CD4-positive, alpha-beta T cell treated with Interleukin-2 at 100 ng/mL for 4 hours (primary cell): ENCODE results near the gene MAG.

ENCODE experiments used
- DNase-seq: peaks from one replicate; pipeline ENCODE4 v3.0.0-alpha.2; 2020; ENCODE audit warnings: low spot score

MAG gene

GRCh38 chr19:35318679-35319448 is 26.9 kb downstream of the MAG start:
- DNase-seq = no peak

- DNase-seq = no peak
These were observed 28.2 kb downstream of the MAG start for GRCh38 chr19:35320065-35320713.

- no peak for DNase-seq
These were observed 29.3 kb downstream of the MAG start for GRCh38 chr19:35321291-35321690.

- no peak for DNase-seq
These were observed 30.1 kb downstream of the MAG start for GRCh38 chr19:35322014-35322413.

- no peak for DNase-seq
These were observed 35.7 kb downstream of the MAG start for GRCh38 chr19:35327642-35328041.

GRCh38 chr19:35328851-35329285 is 36.9 kb downstream of the MAG start, which contains the start of gene CD22:
Gene CD22, plus strand, starts transcription at chr19:35329187. Its CDS starts 2,854 bp downstream, at chr19:35332041.
- DNase-seq = no peak

- no peak for DNase-seq
These were observed 37.4 kb downstream of the MAG start for GRCh38 chr19:35329323-35329722.

GRCh38 chr19:35330475-35330874 is 38.5 kb downstream of the MAG start:
- no peak for DNase-seq

GRCh38 chr19:35331551-35332214 is 39.7 kb downstream of the MAG start:
- DNase-seq = no peak

GRCh38 chr19:35332817-35333216 is 40.9 kb downstream of the MAG start:
- DNase-seq = no peak

GRCh38 chr19:35334144-35334753 is 42.3 kb downstream of the MAG start:
- no peak for DNase-seq

- no peak for DNase-seq
These were observed 44.4 kb downstream of the MAG start for GRCh38 chr19:35336166-35336955.

- DNase-seq = no peak
These were observed 45.4 kb downstream of the MAG start for GRCh38 chr19:35337097-35337983.

GRCh38 chr19:35337984-35338296 is 46.0 kb downstream of the MAG start:
- no peak for DNase-seq

GRCh38 chr19:35340431-35340830 is 48.5 kb downstream of the MAG start:
- no peak for DNase-seq

- DNase-seq = no peak
These were observed 49.0 kb downstream of the MAG start for GRCh38 chr19:35341006-35341405.

- DNase-seq = no peak
These were observed 49.7 kb downstream of the MAG start for GRCh38 chr19:35341565-35342225.

GRCh38 chr19:35342430-35342829 is 50.5 kb downstream of the MAG start:
- DNase-seq = no peak

- no peak for DNase-seq
These were observed 52.6 kb downstream of the MAG start for GRCh38 chr19:35344511-35345031.

- no peak for DNase-seq
These were observed 53.7 kb downstream of the MAG start for GRCh38 chr19:35345671-35346111.
